Colonic mucosa (tissue), 4 donors: Measurements from ENCODE around the gene TMEM60. TPM values are rescaled to one million over a fixed set of nuclear protein-coding genes. Genes with fewer than 3 reads are reported as not detected.

Source experiments
- DNase-seq: peaks from one replicate; pipeline ENCODE4 v3.0.0-alpha.2; 2020
- H3K27ac ChIP-seq: fragments of 200-600 bp; one replicate; pipeline ENCODE4 v1.8.0; 2021
- H3K27me3 ChIP-seq: fragments of 200-600 bp; one replicate; pipeline ENCODE4 v1.8.0; 2021
- H3K36me3 ChIP-seq: fragments of 200-600 bp; one replicate; pipeline ENCODE4 v1.8.0; 2021
- H3K4me1 ChIP-seq: fragments of 200-600 bp; one replicate; pipeline ENCODE4 v1.8.0; 2021; ENCODE audit warnings: mild to moderate bottlenecking
- H3K4me3 ChIP-seq: fragments of 200-600 bp; one replicate; pipeline ENCODE4 v1.8.0; 2021
- H3K9ac ChIP-seq, 2 donors: one replicate each; pipeline ENCODE4 v1.7.0; 2013; ENCODE audit warnings: control low read depth in 2 of 2, low read depth in 2 of 2, low read length in 2 of 2
- H3K9me3 ChIP-seq: fragments of 200-600 bp; one replicate; pipeline ENCODE4 v1.8.0; 2021
- intact Hi-C: fragments of 100-400 bp; cut with DNase I; formaldehyde crosslinking; loops from one replicate; pipeline ENCODE4 v1.14.1; 2022
- total RNA-seq, 2 donors: library from RNA; stranded (reverse); fragmentation: NEBNext Ultra II Directional in 1 of 2; extraction: Animal tissue kit (Norgen Biotek cat#: 25700) in 1 of 2; gene quantifications; one replicate each; pipeline ENCODE4 v1.2.1, GENCODE V29; 2021
- TF ChIP-seq, protein P1 (sequence below): fragments of 200-600 bp; IDR thresholded peaks from one replicate; pipeline ENCODE4 v1.8.0; 2022; ENCODE audit warnings: antibody characterized with exemption, mild to moderate bottlenecking
- donor health status: healthy.
- donor health status: DM: no; HTN: no; CAD: no.
- donor health status: DM: no; HTN: no; CAD: no.

TMEM60 gene
- total RNA-seq, 2 donors from 2014 or later, result 12.6 to 19.8 TPM

DNA sequence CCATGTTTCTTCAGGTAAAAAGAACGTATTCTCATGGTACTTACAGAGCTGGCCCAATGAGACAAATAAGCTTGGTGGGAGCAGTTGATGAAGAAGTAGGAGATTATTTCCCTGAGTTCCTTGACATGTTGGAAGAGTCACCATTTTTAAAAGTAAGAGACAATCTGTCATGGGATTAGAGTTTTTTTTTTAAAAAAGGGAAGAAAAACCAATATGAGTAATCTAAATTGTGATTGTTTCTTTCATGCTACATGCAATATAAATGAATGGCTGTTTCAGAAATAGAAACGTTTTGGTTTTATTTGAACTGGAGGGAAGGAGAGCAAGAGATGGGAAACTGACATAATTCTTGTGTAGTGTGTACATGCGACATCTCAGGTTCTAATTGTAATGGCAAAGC, 32.8 kb downstream of the TMEM60 start:
- Histone ChIP-seq H3K27ac (peak overlapping the region; percentile 31), H3K9me3 (no peaks in the 10 kb centered on the region), H3K27me3 (no peaks in the 10 kb centered on the region), H3K4me1 (no peaks in the 10 kb centered on the region), H3K9ac (no peak overlapping the region), H3K4me3 (no peak overlapping the region), H3K36me3 (peaks cover 4% of the 10 kb centered on the region)
- no peak for DNase-seq
- TF ChIP-seq, protein P1, sequence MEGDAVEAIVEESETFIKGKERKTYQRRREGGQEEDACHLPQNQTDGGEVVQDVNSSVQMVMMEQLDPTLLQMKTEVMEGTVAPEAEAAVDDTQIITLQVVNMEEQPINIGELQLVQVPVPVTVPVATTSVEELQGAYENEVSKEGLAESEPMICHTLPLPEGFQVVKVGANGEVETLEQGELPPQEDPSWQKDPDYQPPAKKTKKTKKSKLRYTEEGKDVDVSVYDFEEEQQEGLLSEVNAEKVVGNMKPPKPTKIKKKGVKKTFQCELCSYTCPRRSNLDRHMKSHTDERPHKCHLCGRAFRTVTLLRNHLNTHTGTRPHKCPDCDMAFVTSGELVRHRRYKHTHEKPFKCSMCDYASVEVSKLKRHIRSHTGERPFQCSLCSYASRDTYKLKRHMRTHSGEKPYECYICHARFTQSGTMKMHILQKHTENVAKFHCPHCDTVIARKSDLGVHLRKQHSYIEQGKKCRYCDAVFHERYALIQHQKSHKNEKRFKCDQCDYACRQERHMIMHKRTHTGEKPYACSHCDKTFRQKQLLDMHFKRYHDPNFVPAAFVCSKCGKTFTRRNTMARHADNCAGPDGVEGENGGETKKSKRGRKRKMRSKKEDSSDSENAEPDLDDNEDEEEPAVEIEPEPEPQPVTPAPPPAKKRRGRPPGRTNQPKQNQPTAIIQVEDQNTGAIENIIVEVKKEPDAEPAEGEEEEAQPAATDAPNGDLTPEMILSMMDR, result no peak
- intact Hi-C loops, result no loop called here

DNA sequence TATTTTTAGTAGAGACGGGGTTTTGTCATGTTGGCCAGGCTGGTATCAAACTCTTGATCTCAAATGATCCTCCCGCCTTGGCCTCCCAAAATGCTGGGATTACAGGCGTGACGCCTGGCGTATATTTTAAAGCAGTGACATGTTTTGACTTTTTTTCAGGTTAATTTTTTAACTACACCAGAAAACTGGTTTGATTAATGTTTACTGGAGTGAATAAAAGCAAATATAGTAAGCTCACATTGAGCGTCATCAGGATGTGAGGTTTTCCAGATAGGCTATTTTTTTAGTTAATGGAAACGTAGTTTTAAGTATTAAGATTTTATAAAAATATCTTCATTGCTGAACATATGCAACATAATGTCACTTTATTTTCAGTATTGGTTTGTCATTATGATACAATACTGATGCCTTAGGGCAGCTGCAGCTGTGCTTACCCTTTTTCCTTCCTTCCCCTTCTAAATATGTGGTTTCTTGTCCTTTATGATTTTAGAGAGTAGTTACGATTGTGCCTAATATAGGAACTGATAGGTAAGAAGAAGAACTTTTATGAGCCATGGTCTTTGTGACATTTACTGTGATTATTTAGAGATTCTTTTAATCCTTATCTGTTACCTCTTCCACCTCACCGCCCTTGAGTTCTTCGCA, 37.3 kb downstream of the TMEM60 start:
- TF ChIP-seq, protein P1, result no peak
- Histone ChIP-seq H3K4me1 (no peaks in the 10 kb centered on the region), H3K9ac (no peak overlapping the region), H3K36me3 (no peaks in the 10 kb centered on the region), H3K9me3 (no peaks in the 10 kb centered on the region), H3K4me3 (no peak overlapping the region), H3K27ac (no peak overlapping the region), H3K27me3 (no peaks in the 10 kb centered on the region)
- DNase-seq, result no peak
- intact Hi-C loops, result no loop called here

DNA sequence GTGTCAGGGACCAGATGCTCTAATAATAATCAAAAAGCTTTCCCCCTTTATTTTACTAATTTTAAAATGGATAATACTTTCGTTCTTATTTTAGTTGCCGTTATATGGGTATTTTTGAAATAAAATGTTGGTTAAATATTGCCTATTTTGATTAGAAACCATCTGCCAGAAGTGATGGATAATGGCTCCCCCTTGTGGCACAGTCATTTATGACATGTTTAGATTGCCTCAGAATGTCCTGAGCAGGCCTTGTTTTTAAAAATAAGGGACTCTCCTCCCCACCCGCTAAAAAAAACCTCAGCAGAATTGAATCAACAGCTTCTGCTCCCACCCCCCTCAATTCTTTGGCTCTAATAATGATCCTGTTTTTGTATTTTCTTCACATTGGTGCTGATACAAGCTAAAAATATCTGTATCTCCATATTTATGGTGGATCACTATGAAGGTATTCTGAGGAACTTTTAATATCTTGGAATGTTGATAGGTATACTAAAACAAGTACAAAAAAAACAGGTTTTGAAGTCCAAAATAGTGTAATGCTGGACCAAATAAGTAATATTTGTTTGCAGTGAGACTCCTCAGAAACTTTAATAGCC, 38.8 kb downstream of the TMEM60 start:
- Histone ChIP-seq H3K27ac (no peak overlapping the region), H3K4me3 (no peak overlapping the region), H3K9ac (no peak overlapping the region), H3K27me3 (no peaks in the 10 kb centered on the region), H3K9me3 (no peaks in the 10 kb centered on the region), H3K36me3 (no peaks in the 10 kb centered on the region), H3K4me1 (no peaks in the 10 kb centered on the region)
- intact Hi-C loops, result loop anchor here (2.0 to 10.0 kb wide), 2 partner anchors 55 to 103 kb away; no protein-coding TSS in a partner anchor
- DNase-seq, result peak; percentile 85
- TF ChIP-seq, protein P1, result peak; percentile 72

DNA sequence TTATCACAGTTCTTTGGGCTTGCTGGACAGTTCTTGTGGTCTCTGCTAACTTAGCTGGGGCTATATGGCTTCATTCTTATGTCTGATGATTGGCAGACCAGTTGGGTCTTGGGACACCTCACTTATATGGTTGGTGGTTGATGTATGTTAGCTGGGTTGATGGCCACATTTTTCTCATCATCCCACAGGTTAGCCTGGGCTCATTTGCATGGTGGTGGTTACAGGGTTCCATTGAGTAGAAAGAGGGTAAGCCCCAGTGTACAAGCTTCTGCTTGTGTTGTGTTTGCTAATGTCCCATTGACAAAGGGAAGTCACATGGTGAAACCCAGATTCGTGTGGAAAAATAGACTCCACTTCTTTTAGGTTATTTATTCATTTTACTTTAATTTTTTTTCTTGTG, 40.6 kb downstream of the TMEM60 start:
- intact Hi-C loops, result loop anchor here (10.0 kb wide), 1 partner anchor 53 kb away; no protein-coding TSS in a partner anchor
- H3K4me3 ChIP-seq, result no peak overlapping the region
- no peak for DNase-seq
- TF ChIP-seq, protein P1, result no peak
- no peaks in the 10 kb centered on the region for H3K27me3 ChIP-seq
- no peaks in the 10 kb centered on the region for H3K9me3 ChIP-seq
- H3K9ac ChIP-seq, result no peak overlapping the region
- H3K4me1 ChIP-seq, result no peaks in the 10 kb centered on the region
- H3K36me3 ChIP-seq, result no peaks in the 10 kb centered on the region
- no peak overlapping the region for H3K27ac ChIP-seq

DNA sequence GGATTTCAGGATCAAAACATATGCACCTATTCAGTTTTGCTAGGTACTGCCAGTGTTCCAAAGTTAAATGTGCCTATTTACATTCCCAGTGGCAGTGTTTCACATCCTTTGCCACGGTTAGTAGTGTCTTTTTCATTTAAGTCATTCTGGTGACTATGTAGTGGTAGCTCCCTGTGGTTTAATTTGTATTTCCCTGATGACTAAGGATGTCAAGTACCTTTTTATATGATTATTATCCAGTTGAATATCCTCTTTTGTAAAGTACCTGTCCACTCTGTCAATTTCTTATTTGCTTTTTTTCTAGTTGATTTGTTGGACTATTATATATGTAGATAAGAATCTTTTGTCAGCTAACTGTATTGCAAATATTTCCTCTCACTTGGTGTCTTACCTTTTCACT, 45.1 kb downstream of the TMEM60 start:
- TF ChIP-seq, protein P1, result no peak
- DNase-seq, result no peak
- intact Hi-C loops, result loop anchor here (10.0 kb wide), 1 partner anchor 48 kb away; no protein-coding TSS in a partner anchor
- Histone ChIP-seq H3K4me3 (no peak overlapping the region), H3K27ac (no peak overlapping the region), H3K9ac (no peak overlapping the region), H3K27me3 (no peaks in the 10 kb centered on the region), H3K4me1 (no peaks in the 10 kb centered on the region), H3K9me3 (no peaks in the 10 kb centered on the region), H3K36me3 (no peaks in the 10 kb centered on the region)
